ENCODE data around the gene TMEM156.

- TF ChIP-seq EP300 (IDR thresholded peaks at IDR 0.05) (no peak), CTCF (IDR thresholded peaks at IDR 0.05) (no peak)
Observed at GRCh38 chr4:38967260-38968095, 64.7 kb downstream of the TMEM156 start.

Data from upper lobe of left lung (tissue), 4 donors.